Activated CD8-positive, alpha-beta T cell treated with anti-CD3 and anti-CD28 coated beads for 36 hours (primary cell): Measurements from ENCODE around the gene C12orf42. TPM values are rescaled to one million over a fixed set of nuclear protein-coding genes. Genes with fewer than 3 reads are reported as not detected.

Source experiments
- ATAC-seq: fragments of 200-7000 bp; cut with Tn5 transposase; one replicate; pipeline ENCODE4 v1.10.0; 2021; ENCODE audit warnings: mild to moderate bottlenecking, moderate library complexity
- CTCF ChIA-PET: fragments of 350-600 bp; sonication (Branson Sonifier 250); formaldehyde crosslinking; loops from one replicate; lab custom pipeline; 2021; ENCODE audit warnings: antibody characterized with exemption; lab: Charles Lee
- POLR2A ChIA-PET: fragments of 350-600 bp; sonication (Branson Sonifier 250); formaldehyde crosslinking; loops from one replicate; lab custom pipeline; 2021; ENCODE audit warnings: antibody characterized with exemption; lab: Charles Lee
- DNase-seq: peaks from one replicate; pipeline ENCODE4 v3.0.0-alpha.2; 2020
- H3K27ac Mint-ChIP-seq: one replicate; pipeline ENCODE4 v1.8.0; 2021; ENCODE audit warnings: mild to moderate bottlenecking, mixed read lengths
- H3K27me3 Mint-ChIP-seq: one replicate; pipeline ENCODE4 v1.8.0; 2021; ENCODE audit warnings: mixed read lengths
- H3K36me3 Mint-ChIP-seq: one replicate; pipeline ENCODE4 v1.8.0; 2021; ENCODE audit warnings: low read depth, mixed read lengths
- H3K4me1 Mint-ChIP-seq: one replicate; pipeline ENCODE4 v1.8.0; 2021; ENCODE audit warnings: low read depth, mixed read lengths
- H3K4me3 Mint-ChIP-seq: one replicate; pipeline ENCODE4 v1.8.0; 2021; ENCODE audit warnings: mild to moderate bottlenecking, moderate library complexity, mixed read lengths
- H3K9me3 Mint-ChIP-seq: one replicate; pipeline ENCODE4 v1.8.0; 2021; ENCODE audit warnings: mixed read lengths
- intact Hi-C: fragments of 100-400 bp; cut with micrococcal nuclease; formaldehyde crosslinking; loops from one replicate; pipeline ENCODE4 v1.10.0; 2022
- total RNA-seq, 2 experiments: library from RNA; stranded (reverse); gene quantifications; one replicate each; pipeline ENCODE4 v1.2.3, GENCODE V29; 2021
- TF ChIP-seq, protein P1 (sequence below): fragments of 200-600 bp; IDR thresholded peaks from one replicate; pipeline ENCODE4 v1.8.0; 2022; ENCODE audit warnings: antibody characterized with exemption, mild to moderate bottlenecking

C12orf42 gene
- total RNA-seq, 2 experiments from 2014 or later = 0.49 to 1.4 TPM

GRCh38 chr12:103327676-103328075, 168.1 kb downstream of the C12orf42 start:
- Mint-ChIP-seq H3K36me3 (no peaks in the 10 kb centered on the region), H3K4me1 (peaks cover 2% of the 10 kb centered on the region), H3K27ac (no peak overlapping the region), H3K4me3 (no peak overlapping the region), H3K27me3 (no peaks in the 10 kb centered on the region), H3K9me3 (no peaks in the 10 kb centered on the region)
- intact Hi-C loops = loop anchor here (10.0 kb wide), 1 partner anchor 217 kb away; no protein-coding TSS in a partner anchor
- ATAC-seq (no peak), DNase-seq (no peak)
- TF ChIP-seq, protein P1, sequence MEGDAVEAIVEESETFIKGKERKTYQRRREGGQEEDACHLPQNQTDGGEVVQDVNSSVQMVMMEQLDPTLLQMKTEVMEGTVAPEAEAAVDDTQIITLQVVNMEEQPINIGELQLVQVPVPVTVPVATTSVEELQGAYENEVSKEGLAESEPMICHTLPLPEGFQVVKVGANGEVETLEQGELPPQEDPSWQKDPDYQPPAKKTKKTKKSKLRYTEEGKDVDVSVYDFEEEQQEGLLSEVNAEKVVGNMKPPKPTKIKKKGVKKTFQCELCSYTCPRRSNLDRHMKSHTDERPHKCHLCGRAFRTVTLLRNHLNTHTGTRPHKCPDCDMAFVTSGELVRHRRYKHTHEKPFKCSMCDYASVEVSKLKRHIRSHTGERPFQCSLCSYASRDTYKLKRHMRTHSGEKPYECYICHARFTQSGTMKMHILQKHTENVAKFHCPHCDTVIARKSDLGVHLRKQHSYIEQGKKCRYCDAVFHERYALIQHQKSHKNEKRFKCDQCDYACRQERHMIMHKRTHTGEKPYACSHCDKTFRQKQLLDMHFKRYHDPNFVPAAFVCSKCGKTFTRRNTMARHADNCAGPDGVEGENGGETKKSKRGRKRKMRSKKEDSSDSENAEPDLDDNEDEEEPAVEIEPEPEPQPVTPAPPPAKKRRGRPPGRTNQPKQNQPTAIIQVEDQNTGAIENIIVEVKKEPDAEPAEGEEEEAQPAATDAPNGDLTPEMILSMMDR = no peak
- CTCF ChIA-PET = interaction anchor here (2.5 kb wide), 1 partner anchor 221 kb away, joined by 11 read pairs; no protein-coding TSS in a partner anchor
- POLR2A ChIA-PET = no interaction called here

DNA sequence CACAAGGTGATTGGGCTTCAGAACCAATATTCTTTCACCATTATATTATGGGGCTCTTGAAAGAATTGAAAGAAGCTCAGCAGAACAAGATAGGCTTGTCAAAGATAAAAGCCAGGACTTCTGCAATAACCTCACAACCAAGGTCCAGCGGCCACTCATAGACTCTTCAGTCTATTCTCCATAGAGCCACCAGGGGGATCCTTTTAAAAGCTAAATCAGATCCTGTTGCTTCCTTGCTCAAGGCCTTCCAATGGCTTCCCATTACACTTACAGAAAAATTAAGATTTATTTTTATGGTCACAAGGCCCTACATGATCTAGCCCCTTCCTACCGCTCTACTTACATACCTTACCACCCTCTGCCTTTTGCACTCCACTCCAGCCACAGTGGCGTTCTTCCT, 169.6 kb downstream of the C12orf42 start:
- ChIA-PET CTCF (interaction anchor here (0.7 to 2.5 kb wide), 6 partner anchors 10 to 443 kb away, joined by 3 to 11 read pairs (median 4); no protein-coding TSS in a partner anchor), POLR2A (no interaction called here)
- intact Hi-C loops = loop anchor here (10.0 kb wide), 1 partner anchor 219 kb away; no protein-coding TSS in a partner anchor
- H3K4me1 Mint-ChIP-seq = no peaks in the 10 kb centered on the region
- H3K9me3 Mint-ChIP-seq = no peaks in the 10 kb centered on the region
- H3K36me3 Mint-ChIP-seq = no peaks in the 10 kb centered on the region
- H3K27ac Mint-ChIP-seq = no peak overlapping the region
- ATAC-seq (no peak), DNase-seq (no peak)
- no peaks in the 10 kb centered on the region for H3K27me3 Mint-ChIP-seq
- H3K4me3 Mint-ChIP-seq = no peak overlapping the region
- TF ChIP-seq, protein P1 = peak; percentile 46

DNA sequence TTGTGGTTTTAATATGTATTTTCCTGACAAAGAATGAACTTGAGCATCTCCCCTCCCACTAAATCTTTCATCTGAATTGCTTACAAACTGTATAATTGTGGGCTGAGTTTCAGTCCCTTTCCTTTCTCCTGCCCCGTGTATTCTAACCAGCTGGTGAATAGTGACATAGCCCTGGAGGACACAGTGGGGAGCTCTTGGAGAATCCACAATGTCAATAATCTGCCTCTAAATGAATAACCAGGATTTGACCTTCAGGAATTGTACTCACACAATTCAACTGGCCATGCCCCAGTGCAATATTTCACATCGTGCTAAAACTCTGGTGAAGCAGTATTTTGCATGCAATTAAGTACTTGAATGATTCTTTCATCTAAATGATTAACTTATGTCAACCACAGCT, 177.2 kb downstream of the C12orf42 start:
- no peak for DNase-seq
- Mint-ChIP-seq H3K4me3 (no peak overlapping the region), H3K36me3 (peaks cover 5% of the 10 kb centered on the region), H3K27ac (no peak overlapping the region), H3K9me3 (peaks cover 7% of the 10 kb centered on the region), H3K4me1 (peaks cover 6% of the 10 kb centered on the region), H3K27me3 (no peaks in the 10 kb centered on the region)
- ATAC-seq = no peak
- intact Hi-C loops = no loop called here
- TF ChIP-seq, protein P1 = no peak
- ChIA-PET POLR2A (no interaction called here), CTCF (no interaction called here)

DNA sequence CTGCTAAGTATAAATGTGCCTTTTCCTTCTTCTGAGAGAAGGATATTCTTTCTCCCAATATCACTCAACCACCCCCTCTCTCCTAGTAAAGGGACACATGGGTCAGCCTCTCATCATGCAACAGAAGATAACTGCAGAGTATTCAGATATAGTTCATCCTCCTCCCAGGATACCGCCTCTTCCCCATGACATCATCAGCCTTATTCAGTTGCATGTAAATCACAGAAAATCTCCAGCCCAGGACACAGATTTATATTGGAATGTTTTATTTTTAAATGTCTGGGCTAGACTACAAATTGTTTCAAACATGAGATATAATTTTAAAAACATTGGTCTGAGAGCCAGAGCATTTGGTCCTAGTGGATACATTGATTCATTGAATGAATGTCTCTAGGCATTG, 178.5 kb downstream of the C12orf42 start:
- Mint-ChIP-seq H3K27ac (no peak overlapping the region), H3K27me3 (no peaks in the 10 kb centered on the region), H3K36me3 (peaks cover 5% of the 10 kb centered on the region), H3K4me3 (no peak overlapping the region), H3K4me1 (peaks cover 6% of the 10 kb centered on the region), H3K9me3 (peaks cover 7% of the 10 kb centered on the region)
- ATAC-seq (no peak), DNase-seq (no peak)
- intact Hi-C loops = no loop called here
- ChIA-PET CTCF (no interaction called here), POLR2A (no interaction called here)
- TF ChIP-seq, protein P1 = no peak

DNA sequence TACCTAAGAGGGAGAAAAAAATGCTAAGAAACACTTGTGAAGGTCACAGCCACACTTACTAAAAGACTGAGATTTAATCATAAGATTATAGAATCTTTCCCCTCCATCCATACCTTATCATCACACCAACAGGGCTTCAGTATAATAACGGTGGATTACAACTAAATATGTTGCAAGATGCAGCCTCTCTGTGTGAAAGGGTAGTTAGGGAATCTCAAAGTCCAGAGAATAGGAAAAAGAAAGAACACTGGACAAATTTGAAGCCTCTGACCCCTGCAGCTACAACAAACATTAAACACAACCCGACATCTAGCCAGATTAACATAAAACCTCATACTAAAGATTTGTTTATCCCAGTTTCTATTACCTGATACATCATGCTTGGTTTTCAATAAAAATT, 181.0 kb downstream of the C12orf42 start:
- H3K4me3 Mint-ChIP-seq = no peak overlapping the region
- H3K27me3 Mint-ChIP-seq = no peaks in the 10 kb centered on the region
- CTCF ChIA-PET = no interaction called here
- intact Hi-C loops = no loop called here
- TF ChIP-seq, protein P1 = no peak
- ATAC-seq (no peak), DNase-seq (no peak)
- peaks cover 5% of the 10 kb centered on the region for H3K36me3 Mint-ChIP-seq
- POLR2A ChIA-PET = no interaction called here
- H3K9me3 Mint-ChIP-seq = peaks cover 7% of the 10 kb centered on the region
- no peak overlapping the region for H3K27ac Mint-ChIP-seq
- H3K4me1 Mint-ChIP-seq = peaks cover 6% of the 10 kb centered on the region
